GM19395 (cell line): Measurements from ENCODE around the gene CHPF.

ENCODE experiments used
- ATAC-seq: cut with Tn5 transposase; IDR thresholded peaks from one replicate; pipeline ENCODE4 v1.9.1; 2021; ENCODE audit warnings: mild to moderate bottlenecking, moderate library complexity; ENCODE audit not compliant: unreplicated experiment

The CHPF gene

DNA sequence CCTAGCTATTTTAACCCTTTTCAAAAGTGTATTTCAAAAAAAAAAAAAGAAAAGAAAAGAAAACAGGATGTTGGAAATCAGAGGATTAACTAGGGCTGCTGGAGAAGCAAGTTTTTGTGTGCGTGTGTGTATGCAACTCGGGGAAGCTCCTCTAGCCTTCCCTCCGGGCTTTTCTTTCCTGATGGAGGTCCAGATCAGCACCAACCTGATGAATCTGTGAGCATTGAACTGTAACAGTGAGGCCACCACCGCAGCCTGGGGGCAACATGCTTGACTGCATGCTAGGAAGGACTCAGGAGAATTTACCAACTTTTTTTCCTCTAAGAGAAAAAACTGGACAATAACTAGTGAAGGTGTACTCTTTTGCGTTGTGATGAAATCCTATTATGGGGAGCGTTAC lies 25.4 kb upstream of the CHPF start:
- ATAC-seq: no peak

DNA sequence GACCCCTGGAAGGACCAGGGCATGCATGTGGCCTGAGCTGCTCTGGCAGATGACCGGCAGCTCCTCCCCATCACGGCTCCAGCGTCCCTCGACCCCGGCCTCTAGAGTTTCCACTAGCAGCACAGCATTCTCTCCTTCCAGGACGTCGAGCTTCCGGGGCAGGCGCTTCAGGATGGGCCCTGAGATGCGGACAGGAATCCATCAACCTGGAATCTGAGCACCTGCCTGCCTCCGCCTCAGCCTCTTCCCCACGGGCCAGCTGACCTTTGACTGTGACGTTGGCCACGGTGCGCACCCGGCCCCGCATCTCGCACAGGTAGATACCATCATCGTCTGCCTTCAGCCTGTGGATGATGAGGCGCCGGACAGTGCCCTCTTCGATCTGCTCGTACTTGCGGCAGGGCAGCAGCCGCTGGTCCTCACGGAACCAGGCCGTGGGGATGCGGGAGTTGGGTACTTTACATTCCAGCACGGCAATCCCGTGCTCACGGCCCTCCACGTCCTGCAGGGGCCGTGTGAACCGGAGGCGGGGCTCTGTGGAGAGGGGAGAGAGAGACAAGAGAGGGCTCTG lies 24.3 kb upstream of the CHPF start:
- ATAC-seq: no peak

DNA sequence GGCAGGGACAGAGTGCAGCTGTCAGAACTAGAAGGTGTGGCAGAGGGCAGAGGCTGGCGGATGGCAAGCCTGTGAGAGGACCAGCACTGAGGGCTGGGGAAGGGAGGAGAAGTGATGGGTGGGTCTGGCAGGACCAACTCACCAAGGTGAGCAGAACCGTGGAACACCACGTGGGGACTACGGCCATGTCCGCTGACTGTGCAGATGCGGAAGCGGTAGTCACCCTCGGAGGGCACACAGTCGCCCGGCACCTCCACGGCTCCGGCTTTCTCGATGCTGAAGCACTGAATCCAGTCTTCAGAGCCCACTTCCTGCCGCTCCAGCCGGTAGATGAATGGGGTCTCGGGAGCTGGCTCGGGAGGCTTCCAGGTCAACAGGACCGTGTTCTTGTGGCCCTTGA lies 23.5 kb upstream of the CHPF start:
- ATAC-seq: no peak

DNA sequence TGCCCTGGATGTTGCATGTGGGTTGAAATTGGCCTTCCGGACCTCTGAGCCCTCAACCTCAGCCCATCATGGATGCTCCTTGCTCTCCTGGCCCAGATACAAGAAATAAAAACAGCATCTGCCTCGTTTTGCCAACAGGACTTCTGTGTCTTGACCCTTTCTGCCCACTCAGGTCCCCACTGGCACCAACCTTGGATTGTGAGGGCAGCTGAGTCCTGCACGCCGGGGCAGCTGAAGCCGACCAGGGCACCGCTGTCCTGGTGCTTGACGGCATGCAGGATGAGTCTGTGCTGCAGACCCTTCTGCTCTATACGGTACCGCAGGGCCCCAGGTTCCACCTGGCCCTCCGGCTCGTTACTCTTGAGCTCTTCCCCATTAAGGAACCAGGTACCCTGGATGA lies 23.0 kb upstream of the CHPF start:
- ATAC-seq: no peak

DNA sequence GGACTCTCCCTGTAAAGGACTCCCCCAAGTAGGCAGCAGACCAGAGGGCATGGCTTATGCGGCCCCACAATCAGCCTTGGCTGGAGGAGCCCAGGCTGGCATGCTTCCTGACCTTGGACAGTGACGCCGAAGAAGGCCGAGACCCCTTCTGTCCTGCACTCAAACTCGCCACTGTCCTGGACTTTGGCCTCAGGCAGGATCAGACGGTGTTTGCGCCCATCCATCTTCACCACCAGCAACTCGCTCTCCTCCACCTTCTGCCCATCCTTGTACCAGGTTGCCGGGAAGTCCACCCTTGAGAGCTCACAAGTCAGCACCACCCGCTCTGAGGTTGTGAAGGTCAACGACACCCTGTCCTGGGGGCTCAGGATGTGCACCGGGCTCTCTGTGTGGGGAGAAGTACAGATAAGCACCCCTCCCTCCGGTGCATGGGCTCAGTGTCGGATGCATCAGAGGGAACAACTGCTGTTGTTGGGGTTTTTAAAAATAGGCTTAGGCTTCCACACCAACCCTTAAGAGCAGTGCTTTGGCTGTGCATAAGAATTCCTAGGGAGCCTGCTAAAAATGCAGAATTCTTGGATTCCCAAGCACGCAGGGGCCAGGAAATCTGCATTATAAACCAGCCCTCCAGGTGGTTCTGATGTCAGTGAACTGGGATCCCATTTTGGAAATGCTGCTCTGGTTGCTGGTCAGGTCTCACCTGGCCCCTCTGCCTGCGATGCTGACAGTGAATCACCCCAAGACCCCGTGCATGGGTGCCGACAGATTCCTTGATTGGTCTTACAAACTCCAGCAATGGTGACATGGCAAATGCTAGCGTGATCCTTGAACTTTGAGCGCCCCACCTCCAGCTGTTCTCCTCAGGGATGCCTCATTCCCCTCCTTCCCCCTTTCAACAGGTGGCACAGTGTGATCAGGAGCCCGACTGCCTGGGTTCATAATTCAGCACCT lies 21.8 kb upstream of the CHPF start:
- ATAC-seq: no peak

DNA sequence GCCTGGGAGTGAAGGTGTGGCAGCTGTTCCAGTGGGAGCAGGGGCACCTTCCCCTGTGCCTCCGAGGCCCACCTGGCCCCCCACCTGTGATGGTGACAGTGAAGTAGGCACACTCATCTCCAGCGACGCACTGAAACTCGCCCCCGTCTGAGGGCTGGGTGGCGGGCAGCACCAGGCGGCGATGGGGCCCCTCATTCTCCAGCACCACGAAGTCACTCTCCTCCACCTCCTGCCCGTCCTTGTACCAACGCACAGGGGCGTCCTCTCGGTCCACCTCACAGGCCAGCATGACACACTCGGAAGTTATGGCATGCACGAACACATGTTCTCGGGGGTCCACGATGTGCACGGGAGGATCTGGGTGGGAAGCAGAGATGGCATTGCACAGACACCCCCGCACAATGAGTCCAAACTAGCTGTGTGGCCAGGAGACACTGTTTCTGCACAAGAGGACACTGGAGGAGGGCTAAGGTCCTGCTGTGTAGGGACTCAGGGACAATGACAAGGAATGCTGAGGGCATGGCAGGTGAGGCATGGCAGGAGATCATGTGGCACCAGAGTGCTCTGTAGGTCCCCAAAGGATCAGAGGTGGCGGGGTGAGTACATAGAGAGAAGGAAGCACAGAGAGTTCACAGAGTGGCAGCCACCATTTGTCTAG lies 19.8 kb upstream of the CHPF start:
- ATAC-seq: no peak

DNA sequence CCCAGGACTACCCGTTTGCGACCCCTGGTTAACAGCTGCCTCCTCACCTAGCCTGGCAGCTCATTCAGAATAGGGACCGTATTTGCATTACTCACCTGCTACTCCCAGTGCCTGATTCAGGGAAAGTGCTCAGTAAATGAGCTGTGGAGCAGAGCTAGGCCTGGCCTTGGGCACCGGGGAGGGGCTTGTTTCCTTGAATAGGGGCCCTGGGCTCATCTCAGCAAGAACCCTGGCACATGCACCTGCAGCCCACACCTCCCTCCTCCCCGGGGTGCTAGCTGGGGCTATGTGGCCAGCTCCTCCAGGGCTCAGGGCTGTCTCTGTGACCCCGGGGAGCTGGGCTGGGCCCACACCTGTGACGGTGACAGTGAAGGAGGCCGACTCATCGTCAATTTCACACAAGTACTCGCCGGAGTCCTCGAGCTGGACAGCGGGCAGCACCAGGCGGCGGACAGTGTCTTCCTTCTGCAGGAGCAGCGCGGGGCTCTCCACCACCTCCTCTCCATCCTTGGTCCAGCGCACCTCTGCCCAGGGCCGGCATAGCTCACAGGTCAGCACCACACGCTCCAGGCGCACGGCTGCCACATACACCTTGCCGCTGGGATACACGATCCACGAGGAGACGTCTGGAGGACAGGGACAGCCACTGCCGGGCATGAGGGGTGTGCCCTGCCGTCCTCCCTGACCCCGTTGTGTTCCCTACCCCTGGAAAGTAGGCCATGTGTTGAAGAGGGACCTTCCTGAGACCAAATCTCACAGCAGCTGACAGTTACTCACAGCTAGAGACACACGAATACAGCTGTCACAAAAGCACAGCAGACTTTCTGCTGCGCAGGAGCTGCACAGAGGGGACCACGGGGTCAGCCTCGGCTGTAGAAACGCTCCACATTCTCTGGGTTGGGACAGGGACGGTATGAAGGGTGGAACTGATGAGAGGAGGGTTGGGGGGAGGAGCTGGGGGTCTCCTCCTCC lies 18.7 kb upstream of the CHPF start:
- ATAC-seq: no peak

DNA sequence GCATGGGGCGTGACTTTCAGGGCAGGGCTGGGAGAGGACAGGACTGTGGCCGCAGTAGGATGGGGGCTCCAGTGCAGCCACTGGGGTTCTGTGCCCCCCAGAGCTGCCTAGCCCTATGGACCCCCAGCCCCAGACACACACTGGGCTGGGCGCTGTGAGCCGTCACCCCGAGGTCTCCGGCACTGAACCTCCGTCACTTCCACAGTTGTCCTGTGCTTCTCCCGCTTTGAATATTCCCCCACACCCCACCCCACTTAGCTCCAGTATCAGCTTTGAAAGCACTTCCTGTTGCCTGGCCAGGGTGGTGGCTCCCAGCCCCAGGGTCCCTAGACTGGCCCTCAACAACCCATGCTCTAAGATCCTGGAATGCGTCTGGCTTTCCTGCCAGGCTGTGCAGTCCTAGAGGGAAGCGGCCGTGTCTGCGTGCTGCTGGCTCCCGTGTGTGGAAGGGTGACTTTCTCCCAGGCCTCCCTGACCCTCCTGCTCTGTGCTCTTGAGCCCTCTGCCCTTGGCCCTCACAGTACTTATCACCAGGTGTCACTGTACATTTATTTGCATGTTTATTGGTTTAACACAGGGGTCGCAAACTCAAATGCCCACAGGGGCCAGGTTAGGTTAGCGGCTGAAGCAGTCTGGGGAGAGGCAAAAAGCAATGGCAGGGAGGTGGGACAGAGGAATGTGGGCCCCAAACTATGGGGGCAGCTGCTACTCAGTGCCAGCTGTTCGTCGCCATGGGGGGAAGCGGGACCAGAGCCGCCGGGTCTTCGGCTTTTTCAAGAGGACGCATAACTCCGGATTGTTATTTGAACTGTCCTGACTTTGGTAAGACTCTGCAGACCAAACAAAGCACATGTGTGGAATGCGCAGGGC lies 17.8 kb upstream of the CHPF start:
- ATAC-seq: no peak

DNA sequence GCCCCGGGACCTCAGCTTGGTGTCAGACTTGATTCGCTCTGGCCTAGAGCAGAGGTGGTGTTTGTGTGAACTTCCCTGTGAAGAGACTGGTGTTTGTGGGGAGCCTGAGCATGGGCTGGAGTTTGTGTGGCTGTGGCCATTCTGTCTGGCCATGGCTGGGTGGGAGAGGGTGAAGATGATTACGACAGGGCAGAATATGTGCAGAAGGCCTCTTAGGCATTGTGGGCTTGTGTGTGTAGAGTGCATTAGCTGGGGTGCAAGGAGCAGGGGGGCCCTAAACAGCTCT lies 17.2 kb upstream of the CHPF start:
- no peak for ATAC-seq

DNA sequence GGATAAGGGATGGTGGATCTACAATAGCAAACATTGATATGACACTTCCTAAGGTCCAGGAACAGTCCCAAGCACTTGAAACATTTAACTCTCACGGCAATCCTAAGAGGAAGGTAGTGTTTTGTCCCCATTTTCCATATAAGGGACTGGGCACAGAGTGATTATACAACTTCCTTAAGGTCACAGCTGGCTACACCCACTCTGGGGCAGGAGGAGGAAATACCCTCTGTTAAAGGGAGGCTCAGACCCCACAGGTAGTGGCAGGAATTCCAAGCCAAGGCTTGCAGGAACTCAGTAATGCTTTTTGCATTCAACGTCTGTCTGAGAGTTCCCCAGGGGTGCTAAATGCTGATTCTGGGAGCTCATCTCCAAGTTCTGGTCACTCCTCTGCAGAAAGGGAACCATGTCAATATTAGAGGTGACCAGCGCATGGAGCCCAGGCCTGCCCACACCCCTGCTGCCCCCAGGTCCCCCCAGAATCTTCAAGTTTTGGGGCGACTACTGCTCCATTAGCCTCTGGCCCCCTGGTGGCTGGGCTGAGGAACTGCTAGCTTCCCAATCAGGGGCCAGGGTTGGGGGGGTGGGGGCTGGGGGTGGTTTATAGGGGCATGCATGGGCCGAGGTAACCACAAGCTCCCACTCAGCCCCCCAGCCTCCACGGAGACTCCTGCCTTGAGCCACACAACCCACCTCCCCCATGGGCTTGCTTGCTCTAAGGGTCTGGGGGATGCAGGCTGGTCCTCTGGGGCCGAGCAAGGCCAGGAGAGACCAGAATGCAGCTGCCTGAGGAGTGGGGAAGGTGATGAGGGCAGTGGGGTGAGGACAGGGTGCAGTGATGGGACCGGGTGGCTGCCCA lies 16.7 kb upstream of the CHPF start:
- no peak for ATAC-seq

DNA sequence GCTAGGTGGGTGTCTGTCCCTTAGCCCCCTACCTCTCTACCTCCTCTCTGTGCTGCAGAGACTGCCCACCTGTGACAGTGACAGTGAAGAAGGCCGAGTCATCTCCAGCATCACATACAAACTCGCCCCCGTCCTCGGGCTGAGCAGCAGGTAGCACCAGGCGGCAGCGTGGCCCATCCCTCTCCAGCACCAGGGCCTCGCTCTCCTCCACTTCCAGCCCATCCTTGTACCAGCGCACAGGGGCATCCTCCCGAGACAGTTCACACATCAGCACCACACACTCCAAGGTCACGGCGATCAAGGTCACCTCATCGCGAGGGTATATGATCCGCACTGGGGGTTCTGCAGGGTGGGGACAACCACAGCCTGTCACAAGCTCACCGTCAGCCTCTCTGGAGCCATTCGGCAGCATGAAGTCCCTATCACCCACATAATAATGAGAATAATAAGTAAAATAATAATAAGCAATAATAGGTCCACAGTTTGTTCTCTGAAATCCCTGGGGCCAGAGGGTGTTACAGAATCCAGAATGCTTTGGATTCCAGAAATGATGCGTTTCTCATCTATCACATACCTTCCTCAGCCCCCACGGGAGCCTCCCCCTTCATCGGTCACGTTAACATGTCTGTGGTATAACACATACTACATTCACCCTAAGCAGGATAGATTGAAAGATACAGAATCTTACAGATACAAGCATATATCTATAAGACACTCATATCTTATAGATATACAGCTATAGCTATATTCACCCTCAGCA lies 15.7 kb upstream of the CHPF start:
- no peak for ATAC-seq

DNA sequence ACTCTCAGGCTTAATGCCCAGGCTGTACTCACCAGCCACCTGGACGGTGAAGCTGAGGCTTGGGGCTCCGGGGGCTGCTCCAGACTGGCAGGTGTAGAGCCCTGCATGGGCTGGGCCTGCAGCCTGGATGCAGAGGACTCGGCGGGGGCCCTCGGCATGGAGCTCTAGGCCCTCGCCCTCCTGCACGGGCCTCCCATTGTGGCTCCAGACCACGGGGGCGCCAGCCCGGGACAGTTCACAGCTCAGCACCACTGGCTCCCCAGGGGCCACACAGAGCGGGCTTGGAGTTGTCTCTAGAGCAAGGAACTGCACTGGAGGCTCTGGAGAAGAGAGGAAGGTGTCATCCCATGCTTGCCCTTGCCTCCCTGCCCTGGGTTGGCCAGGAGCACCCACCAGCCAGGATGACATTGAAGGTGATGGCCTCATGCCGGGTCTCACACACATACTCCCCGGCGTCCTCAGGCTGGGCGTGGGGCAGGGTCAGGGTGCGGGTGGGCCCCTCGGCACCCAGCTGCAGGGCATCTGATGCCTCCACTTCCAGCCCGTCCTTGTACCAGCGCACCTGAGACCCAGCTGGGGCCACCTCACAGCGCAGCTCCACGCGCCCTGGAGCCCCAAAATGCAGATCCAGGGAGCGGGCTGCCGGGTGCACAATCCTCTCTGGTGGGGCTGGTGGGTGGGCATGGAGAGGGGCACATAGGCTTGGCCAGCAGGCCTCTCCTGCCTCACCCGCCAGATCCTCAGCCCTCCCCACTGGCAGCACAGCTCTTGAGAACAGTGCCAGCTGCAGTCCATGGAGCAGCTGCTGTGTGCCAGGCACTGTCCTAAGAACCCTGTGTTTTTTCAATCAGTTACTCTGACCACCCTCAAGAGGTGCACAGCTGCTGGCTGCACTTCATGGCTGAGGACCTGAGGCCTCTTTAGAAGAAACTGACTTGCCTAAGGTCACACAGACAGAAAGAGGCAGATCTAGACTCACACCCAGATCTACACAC lies 14.5 kb upstream of the CHPF start:
- ATAC-seq: no peak

DNA sequence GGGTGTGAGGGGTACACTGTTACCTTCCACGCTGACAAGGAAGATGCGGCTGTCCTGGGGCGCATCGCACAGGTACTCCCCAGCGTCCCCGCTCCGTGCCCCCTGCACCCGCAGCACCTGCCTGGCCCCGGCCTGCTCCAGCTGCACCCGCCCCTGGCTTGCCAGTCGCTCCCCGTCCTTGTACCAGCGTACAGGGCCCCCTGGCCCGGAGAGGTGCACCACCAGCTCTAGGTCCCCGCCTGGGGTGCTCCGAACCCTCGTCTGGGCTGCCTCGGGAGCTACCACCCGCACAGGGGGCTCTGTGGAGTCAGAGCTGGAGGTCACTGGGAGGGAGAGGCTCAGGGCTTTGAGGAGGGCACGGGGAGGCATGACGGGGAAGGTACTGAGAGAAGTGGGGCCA lies 13.7 kb upstream of the CHPF start:
- no peak for ATAC-seq

DNA sequence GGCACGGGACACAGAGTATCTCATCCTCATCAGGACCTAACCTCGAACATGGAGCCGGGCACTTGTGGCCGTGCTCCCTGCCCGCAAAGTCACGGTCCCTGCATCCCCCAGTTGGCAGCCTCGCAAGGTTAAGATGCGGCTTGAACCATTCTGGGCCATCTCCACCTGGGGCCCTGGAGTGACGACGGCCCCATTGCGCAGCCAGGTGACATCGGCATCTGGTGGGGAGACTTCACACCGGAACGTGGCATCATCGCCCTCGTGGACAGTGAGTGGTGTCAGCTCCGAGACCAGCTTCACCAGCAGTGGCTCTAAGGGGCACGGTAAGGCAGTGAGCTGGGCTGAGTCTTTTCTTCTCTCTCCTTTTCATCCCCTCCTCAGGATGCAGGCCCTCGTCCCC lies 12.8 kb upstream of the CHPF start:
- ATAC-seq: no peak

DNA sequence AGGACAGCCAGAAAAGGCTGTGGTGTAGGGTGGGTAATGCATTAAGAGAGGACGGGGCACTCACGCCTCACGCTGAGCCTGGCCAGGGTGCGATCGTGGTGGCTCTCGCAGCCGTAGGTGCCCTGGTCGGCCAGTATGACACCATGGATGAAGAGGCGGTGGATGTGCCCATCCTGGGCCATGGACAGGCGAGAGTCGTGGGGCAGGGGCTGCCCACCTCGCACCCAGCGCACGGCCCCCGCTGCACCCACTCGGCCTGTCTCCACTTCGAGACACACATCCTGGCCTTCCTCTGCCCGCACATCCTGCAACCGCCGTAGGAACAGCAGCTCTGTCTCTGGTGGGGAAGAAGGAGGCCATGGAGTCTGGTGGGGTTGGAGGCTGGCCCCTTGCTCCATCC lies 12.3 kb upstream of the CHPF start:
- no peak for ATAC-seq

DNA sequence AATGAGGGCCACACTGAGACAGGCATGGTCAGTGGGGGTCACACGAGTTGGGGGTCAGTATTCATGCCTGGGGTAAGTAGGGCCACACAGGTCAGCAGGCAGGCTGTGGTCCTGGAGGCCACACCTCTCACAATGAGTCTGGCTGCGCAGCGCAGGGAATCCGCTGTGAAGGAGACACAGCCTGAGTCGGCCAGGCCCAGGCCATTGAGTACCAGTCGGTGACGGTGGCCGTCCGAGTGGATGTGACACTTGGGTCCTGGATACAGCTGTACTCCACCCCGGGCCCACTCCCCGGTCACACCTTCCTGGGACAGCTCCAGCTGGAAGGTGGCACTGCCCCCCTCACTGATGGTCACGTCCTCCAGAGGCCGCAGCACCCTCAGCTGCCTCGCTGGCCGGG lies 10.7 kb upstream of the CHPF start:
- no peak for ATAC-seq

DNA sequence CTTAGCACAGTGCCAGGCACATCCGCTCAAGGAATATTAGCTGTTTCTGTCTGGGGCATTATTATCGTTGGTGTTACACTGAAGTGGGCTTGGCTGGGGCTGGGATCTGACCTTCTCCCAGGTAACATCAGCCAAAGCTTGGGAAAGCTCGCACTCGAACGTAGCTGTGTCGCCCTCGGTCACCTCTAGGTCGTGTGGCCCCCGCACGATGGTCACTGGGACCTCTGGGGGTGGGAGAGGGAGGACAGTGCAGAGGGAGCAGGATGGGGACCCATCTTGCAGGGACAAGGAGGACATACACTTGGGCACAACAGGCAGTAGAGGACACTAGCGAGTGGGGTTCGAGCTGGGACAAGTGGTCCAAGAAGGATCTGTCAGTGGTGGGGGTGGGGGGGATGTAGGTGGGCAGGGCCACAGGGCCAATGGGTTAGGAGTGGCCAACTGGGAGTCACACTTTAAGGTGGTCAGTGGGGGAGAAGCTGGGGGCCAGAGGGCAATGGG lies 9.9 kb upstream of the CHPF start:
- ATAC-seq: no peak
